ENCODE data around the gene CASK. TPM values are rescaled to one million over a fixed set of nuclear protein-coding genes. Genes with fewer than 3 reads are reported as not detected.
"Not testable (repeated sequence)": the region's sequence is repeated elsewhere in the genome, so short reads cannot be mapped to it uniquely, and the experiment has no call there.

Gene CASK
- total RNA-seq, 4 donors from 2014 or later = 46.9 to 123 (median 78.8) TPM

DNA sequence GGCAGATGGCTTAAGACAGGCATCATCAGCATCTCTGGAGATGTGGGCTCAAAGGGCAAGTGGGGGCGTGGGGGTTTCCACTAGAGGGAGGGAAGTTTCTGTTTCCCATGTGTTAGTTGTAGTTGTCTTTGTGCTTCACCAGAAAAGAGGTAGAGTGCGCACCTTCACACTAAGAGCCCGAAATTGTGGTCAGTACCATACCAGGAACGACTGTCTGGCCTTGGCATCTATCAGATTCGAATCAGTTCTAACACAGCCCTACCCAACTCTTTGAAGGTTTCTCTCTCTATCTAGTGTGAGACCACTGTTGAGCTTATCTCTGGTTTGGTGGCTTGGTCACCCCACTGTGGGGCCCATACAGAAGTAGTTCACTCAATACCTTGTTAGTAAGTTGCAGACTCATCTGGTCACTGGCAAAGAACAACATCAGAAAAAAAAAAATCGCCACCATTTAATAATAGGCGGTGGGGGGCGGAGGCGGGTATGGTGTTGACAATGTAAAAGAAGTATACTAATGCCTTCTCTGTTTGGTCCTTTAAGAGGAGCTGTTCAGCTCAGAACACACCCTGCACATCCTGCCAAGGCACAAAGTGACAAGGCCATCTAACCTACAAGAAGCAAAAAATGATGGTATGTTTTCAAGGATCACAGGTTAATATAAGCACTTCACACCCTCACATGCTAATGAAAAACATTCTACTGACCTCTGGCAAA lies 405.1 kb downstream of the CASK start:
- no peaks in the 10 kb centered on the region for H3K27me3 ChIP-seq
- no peaks in the 10 kb centered on the region for H3K36me3 ChIP-seq
- no peak overlapping the region for H3K27ac ChIP-seq
- no peak overlapping the region for H3K4me3 ChIP-seq
- H3K9me3 ChIP-seq = no peaks in the 10 kb centered on the region
- H3K4me1 ChIP-seq = no peaks in the 10 kb centered on the region
- TF ChIP-seq POLR2A (IDR thresholded peaks at IDR 0.05) = no peak
- TF ChIP-seq, protein P1, sequence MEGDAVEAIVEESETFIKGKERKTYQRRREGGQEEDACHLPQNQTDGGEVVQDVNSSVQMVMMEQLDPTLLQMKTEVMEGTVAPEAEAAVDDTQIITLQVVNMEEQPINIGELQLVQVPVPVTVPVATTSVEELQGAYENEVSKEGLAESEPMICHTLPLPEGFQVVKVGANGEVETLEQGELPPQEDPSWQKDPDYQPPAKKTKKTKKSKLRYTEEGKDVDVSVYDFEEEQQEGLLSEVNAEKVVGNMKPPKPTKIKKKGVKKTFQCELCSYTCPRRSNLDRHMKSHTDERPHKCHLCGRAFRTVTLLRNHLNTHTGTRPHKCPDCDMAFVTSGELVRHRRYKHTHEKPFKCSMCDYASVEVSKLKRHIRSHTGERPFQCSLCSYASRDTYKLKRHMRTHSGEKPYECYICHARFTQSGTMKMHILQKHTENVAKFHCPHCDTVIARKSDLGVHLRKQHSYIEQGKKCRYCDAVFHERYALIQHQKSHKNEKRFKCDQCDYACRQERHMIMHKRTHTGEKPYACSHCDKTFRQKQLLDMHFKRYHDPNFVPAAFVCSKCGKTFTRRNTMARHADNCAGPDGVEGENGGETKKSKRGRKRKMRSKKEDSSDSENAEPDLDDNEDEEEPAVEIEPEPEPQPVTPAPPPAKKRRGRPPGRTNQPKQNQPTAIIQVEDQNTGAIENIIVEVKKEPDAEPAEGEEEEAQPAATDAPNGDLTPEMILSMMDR (IDR thresholded peaks at IDR 0.05) = no peak
- no peak for DNase-seq

DNA sequence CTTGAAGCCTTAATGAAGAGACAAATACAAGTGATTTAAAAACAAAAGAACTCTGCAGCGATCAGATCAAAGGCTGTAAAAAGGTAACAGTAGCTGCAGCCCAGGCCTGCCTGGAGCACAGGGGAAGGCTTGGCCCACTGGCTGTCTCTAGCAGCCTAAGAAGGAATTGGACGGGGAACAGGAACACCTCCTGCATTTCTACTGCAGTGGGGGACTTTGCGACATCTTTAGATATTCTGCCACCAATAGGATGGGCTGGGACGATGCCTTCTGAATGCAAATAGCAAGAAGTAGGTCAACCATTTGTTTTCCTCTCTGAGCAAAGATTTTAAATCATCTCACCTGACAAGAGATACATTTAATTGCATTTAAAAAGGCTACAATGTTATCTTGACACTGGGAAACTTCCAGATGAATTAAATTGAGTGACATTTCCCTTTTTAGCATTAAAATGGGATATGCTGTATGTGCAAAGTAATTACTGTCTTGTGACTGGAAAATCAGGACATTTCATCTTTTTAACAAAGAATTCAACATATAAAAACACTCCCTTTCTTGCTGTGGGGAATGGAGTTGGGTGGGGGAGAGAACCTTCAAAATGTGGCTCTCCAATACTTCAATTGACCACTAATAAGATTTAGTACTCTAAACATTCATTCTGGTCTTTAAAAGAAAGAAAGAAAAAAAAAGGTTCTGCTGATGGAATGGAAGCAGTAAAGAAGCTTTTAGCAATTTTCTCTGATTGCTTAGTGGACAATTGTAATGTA lies 406.2 kb downstream of the CASK start:
- H3K4me1 ChIP-seq = peaks cover 0 to 4% (median 0%) of the 10 kb centered on the region in 4 donors
- H3K27me3 ChIP-seq = no peaks in the 10 kb centered on the region
- no peak overlapping the region for H3K4me3 ChIP-seq
- H3K27ac ChIP-seq = no peak overlapping the region
- no peaks in the 10 kb centered on the region for H3K36me3 ChIP-seq
- no peaks in the 10 kb centered on the region for H3K9me3 ChIP-seq
- no peak for DNase-seq
- TF ChIP-seq, protein P1 (IDR thresholded peaks at IDR 0.05) = no peak
- TF ChIP-seq POLR2A (IDR thresholded peaks at IDR 0.05) = no peak

DNA sequence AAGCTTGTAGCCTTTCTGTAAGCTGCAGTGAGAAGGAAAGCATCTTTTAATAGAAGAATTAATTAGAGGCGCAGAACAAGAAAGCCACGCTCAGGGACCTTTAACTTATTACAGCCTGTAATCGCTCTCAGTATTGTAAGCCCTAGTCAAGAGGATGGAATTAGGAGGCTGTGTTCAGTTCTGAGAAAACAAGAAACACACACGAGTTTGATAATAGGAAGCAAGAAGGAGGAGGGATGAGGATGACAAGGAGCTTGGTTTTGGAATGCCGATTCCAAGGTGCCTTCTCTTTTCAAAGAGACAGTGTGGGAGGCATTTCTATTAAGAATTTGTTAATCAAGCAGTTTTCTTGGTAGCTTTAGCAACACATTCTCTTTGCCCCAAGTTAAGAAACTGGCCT lies 406.9 kb downstream of the CASK start:
- H3K4me1 ChIP-seq = peaks cover 0 to 4% (median 0%) of the 10 kb centered on the region in 4 donors
- DNase-seq = no peak
- TF ChIP-seq, protein P1 (IDR thresholded peaks at IDR 0.05) = no peak
- TF ChIP-seq POLR2A (IDR thresholded peaks at IDR 0.05) = no peak
- no peak overlapping the region for H3K27ac ChIP-seq
- no peaks in the 10 kb centered on the region for H3K36me3 ChIP-seq
- no peaks in the 10 kb centered on the region for H3K9me3 ChIP-seq
- H3K4me3 ChIP-seq = no peak overlapping the region
- no peaks in the 10 kb centered on the region for H3K27me3 ChIP-seq

DNA sequence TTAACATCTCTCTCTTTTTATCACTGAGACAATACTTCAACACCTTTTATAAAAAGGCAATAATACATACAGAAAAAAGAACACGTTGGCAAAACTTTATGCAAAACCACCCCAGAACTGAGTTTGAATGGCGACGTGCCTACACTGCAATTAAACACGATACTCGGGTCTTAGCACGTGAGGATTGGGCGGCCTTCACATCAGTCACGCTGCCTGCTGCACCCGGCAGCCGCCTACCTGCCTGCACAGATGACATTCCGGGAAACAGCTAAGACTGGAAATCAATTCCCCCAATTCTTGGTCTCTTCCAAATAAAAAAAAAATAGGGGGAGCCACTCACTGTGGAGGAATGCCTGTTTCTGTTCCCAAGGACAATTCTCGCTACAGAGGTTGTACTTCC lies 408.0 kb downstream of the CASK start:
- H3K9me3 ChIP-seq = no peaks in the 10 kb centered on the region
- no peaks in the 10 kb centered on the region for H3K36me3 ChIP-seq
- H3K27ac ChIP-seq = no peak overlapping the region
- H3K4me1 ChIP-seq = peaks cover 0 to 4% (median 0%) of the 10 kb centered on the region in 4 donors
- no peaks in the 10 kb centered on the region for H3K27me3 ChIP-seq
- TF ChIP-seq POLR2A (IDR thresholded peaks at IDR 0.05) = no peak
- TF ChIP-seq, protein P1 (IDR thresholded peaks at IDR 0.05) = no peak
- no peak for DNase-seq
- H3K4me3 ChIP-seq = no peak overlapping the region

DNA sequence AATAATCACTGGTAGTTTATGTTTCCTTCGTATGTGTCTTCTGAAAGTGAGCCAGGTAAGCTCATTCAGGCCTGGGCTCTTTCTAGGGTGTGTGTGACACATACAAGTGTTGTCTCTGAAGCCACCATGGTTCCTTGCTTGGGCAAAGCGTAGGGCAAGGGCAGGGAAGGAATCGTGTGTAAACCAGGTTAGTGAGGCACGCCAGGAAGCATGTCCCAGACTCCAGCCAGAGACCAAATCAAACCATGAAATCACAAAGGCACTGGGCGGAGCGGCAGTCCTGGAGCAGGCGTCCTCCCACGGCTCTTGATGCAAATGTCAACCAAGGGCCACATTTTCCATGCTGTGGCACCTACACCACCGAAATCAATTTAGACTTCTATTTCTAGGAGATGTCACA lies 409.2 kb downstream of the CASK start:
- no peak overlapping the region for H3K27ac ChIP-seq
- H3K4me1 ChIP-seq = peaks cover 0 to 4% (median 0%) of the 10 kb centered on the region in 4 donors
- H3K4me3 ChIP-seq = no peak overlapping the region
- H3K9me3 ChIP-seq = no peaks in the 10 kb centered on the region
- no peaks in the 10 kb centered on the region for H3K36me3 ChIP-seq
- no peaks in the 10 kb centered on the region for H3K27me3 ChIP-seq
- no peak for DNase-seq
- no peak for TF ChIP-seq POLR2A (IDR thresholded peaks at IDR 0.05)
- TF ChIP-seq, protein P1 (IDR thresholded peaks at IDR 0.05) = no peak

DNA sequence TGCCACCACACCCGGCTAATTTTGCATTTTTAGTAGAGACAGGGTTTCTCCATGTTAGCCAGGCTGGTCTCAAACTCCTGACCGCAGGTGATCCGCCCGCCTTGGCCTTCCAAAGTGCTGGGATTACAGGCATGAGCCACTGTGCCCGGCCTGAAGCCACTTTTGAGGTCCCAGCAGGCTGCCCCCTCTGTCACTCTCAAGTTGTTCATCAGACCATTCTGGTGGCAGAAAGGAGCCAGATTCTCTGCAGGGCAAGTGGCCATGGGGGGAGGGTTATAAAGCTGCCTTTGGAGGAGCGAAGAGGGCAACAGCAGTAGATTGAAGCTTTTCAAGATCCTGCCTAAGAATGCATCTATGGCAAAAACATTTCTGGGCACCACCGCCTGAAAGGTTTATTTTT lies 410.5 kb downstream of the CASK start:
- H3K36me3 ChIP-seq, DNase-seq, H3K9me3 ChIP-seq, H3K4me1 ChIP-seq, H3K27ac ChIP-seq, H3K4me3 ChIP-seq, H3K27me3 ChIP-seq: not testable (repeated sequence)

All from Peyer's patch (tissue), 4 donors.